ENCODE results near the gene ZNF175.

The ZNF175 gene

DNA sequence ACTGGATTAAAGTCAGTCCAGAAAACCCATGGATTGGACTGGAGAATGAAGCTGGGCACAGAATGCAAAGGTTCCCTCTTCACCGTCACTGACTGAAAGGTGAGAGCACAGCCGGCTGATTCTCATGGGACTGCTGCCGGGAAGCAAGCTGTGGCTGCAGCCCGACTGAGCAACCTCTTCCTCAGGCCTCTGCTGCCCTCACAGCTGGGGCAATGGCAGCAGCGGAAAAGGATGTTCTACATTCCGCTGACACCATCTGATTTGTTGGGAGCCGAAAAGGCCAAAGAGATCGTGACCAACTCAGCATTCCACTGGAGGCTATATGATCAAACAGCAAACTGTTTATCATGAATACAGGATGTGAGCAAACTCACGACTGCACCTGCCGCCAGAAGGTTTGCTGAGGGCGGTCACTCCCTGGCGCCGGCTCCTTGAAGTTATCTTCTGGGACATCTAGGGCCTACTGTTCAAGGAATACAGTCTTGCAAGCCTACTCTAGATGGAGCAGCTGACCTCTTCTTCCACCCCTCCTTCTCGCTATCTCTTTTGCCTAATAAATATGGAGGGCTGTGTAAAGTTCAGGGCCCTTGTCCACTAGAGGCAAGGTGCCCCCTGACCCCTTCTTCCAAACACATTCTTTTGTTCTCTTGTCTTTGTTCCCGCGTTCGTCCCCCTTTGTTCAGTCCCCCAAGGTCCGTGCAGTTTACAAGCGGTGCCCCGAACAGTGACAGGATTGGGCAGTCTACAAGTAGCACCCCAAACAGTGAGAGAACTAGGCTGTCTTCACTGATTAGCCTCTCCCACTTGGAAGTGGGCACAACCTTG lies 20.0 kb upstream of the ZNF175 start:
- no peak for DNase-seq

DNA sequence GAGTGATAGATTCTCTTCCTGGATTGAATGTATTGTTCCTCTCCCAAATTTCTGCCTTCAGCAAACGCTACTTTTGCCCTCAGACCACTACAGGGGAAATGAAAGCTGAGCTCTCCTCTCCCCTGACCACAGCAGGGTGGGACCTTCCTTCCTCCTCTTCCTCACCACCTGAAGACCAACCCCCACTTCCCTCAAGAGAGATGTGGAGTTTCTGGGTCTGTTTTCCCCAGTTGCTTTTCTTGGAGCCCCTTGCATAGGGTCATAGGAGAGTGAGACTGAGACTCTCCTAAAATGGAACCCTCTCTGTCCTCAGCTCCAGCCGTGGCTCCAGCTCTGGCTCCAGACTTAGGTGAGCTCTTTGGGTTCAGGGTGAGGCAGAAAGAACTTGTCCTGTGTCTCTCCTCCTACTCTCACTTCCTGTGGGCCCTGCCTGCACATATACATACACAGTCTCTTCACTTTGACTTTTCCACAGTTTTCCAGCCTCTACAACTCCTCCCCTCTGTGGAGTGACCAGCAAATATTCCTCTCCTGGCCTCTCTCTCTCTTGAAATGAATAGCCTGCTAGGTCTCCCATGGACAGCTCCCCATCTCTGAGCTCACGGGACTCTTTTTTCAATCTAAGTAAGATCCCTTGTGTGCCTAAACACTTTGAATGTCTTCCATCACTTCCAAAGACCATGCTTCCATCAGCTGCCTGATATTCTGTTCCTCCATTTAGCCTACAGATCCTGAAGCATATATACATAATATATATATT lies 19.2 kb upstream of the ZNF175 start:
- no peak for DNase-seq

DNA sequence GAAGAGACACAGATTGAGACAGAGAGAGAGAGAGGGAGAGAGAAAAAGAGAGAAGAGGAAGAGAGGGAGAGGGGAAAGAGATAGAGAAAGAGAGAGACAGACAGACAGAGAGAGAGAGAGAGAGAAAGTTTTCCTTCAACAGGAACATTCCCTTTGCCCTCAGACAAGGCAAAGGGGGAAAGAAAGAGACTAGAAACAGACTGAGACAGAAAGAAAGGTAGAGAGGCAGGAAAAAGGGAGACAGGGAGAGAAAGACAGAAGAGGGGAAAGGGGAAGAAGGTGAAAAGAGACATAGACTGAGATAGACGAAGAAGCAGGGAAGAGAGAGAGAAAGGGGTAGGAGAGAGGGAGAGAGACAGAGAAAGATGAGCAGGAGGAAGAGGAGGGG lies 18.5 kb upstream of the ZNF175 start:
- no peak for DNase-seq

DNA sequence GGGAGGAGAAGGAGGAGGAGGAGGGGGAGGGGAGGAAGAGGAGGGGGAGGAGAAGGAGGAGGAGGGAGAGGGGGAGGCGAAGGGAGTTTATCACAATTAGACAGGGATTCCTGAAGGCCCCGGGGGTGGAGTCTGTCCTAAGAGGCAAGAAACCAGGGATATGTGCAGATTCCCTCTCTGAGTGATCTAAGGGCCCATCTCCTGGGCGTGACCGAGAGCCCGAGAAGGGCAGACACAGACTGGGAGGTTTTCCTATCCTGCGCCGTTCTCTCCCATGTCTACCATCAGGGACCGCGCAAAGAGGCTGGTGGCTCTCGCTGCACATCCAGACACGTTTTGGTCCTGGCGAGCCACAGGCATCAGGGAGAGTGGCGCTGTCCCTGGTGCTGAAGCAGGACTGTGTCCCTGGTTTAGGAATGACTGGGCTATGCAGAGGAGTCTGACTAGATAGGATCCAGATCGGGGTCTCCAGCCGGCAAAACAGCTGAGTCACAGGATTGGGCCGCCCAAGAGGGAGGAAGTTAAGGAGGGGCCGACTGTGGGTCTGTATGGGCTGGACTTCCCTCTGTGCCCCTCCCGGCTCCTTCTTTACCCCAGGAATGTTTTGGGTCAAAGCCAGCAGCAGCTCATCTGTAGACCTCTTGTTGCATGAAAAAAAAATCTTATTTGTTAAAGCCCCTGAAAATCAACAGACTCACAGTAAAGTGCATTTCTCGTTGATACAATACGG lies 17.9 kb upstream of the ZNF175 start:
- DNase-seq: no peak

DNA sequence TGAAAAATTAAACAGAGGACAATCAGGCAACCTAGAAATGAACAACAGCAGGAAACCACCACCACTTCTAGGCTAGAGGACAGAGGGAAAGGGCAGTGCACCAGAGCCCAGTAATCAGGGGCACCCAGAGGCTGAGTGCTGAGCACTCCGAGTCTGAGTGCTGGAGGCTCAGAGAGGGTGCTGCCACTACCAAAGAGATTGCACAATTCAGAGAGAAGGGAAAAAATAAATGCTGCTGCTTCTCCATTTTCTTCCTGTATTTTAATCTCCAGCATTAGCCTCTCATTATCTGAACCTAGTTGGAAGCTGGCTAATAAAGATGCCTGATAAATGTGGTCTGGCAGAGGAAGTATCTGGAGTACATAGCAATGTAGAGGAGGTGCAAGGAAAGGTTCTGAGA lies 11.8 kb upstream of the ZNF175 start:
- DNase-seq: no peak

DNA sequence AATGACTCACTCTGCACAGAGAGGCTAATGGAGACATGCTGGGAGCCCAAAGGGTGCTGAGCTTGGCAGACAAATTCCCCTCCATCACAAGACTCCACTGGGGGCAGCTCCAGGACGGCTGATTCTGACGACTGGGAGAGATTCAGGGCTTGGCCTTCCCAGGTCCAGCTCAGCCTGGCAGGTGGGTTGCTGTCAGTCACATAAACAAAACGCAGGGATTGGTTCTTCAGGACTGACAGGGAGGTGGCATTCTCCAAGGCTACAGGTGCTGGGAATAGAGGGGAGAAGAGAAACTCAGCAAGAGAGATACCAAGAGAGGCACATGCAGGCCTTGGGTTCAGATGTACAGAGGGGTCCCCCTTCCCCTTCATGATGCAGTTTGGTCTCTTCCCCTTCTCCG lies 10.7 kb upstream of the ZNF175 start:
- DNase-seq: no peak

DNA sequence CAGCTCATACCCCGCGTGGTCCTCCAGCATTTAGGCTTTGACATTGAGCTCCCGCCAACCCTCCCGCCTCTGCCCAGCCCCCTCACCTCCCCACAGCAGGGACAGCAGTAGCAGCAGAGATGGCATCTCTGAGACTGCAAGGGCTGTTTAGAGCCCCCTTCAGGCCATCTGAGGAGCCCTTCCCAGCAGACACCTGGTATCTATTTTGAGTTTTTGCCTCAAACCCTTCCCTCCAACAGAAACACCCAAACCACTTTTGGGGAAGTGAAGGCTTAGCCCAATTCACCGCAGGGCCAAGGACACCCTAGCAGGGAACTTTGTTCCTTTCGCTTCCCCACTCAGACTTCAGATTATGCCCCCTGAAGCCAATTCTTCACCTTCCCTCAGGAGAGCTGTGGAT lies 6.3 kb upstream of the ZNF175 start:
- no peak for DNase-seq

DNA sequence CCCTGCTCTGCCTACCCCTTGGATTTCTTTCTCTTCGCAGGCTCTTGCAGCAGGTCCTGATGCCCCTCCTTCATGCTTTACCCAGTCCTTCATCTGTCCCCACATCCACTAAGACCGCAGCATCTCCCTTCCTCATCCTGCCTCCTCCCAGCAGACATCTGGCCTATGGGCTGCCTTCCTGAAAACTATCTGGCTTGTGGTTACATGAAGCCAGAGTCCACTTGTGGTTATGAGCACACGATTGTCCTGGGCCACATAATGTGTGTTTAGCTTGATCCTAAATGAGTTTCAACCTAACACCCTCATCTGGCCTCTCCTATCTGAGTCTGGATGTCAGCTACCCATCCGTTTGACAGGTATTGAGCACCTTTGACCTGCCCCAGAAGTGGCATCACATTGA lies 5.5 kb upstream of the ZNF175 start:
- DNase-seq: no peak

DNA sequence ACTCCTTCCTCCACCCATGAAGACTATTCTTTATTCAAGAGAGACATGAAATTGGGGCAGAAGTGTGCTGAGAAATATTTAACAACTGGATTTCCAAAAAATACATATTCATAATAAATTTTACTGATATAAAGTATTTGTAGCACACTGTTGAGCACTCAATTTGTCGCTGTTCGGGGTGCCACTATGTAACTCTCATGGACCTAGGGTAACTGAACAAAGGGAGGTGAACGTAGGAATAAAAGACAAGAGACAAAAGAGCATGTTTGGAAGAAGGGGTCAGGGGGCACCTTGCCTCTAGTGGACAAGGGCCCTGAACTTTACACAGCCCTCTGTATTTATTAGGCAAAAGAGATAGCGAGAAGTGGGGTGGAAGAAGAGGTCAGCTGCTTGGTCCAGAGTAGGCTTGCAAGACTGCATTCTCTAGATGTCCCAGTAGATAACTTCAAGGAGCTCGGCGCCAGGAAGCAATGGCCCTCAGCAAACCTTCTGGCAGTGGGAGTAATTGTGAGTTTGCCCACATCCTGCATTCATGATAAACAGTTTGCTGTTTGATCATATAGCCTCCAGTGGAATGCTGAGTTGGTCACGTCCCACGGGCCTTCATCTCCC lies 4.5 kb upstream of the ZNF175 start:
- no peak for DNase-seq

DNA sequence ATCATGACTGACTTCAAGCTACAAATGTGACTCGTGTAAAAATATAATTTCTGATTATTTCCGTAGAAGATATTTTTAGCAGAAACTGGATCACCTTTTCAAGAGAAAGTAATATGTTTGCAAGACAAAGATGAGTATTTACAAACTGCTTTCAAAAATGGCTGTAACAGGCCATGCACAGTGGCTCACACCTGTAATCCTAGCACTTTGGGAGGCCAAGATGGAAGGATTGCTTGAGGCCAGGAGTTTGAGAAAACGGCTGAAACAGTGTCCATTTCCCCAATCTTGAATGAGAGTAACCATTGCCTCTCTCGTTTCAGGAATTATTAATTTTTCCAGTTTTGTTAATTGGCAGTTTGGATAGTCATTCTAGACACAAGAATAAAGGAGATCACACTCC lies 3.5 kb upstream of the ZNF175 start:
- DNase-seq: no peak

DNA sequence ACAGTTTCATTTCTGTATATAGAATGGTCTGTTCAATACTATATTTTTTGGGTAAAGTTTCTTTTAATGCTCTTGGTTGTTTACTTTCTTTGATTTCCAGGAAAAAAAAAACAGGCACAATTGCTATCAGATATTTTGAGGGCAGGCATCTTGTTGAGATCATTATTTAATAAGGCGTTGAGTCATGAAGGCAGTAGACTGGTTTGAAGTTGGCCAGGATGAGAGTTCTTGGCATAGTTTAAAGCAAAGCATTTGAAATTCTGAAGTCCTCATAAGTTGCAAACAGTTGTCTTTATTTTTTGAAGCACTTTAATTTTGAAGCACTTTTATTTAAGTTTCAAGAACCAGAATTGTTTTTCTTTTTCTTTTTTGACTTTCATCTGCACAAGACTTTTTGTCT lies 2.6 kb upstream of the ZNF175 start:
- DNase-seq: no peak

DNA sequence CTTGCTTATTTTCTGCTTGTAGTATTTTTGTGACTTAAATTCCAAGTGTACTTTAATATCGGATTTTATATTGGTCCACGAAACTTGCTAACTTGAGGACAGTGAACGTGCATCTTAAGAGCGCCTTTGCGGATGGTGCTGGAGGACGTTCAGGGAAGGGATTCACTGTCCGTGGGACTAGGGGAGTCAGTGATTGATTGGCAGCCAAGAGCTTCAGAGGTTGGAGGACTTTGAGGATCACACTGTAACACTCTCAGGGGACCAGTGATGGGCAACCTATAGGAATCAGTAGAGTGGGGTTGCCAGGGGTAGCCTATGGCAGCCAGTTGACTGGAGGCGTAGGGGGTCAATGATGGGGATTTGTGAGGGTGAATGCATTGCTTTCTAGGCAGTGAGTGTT lies 516 bp downstream of the ZNF175 start:
- no peak for DNase-seq

DNA sequence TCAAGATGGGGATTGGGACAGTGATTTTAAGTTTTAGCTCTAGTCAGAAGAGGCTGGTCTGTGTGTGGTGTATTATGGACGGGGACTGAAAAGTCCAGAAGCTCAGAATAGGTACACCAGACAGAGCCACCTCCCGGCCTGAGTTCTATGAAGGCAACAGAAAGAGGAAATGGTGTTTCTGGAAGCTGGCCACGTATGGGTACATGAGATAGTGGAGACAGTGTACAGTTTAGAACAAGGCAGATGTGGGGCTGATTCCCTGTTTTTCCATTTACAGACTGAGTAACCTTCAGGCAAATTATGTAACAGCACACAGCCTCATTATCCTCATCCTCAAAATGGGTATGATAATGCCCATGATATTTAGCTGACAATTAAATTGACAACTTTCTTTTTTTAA lies 1.3 kb downstream of the ZNF175 start:
- no peak for DNase-seq

DNA sequence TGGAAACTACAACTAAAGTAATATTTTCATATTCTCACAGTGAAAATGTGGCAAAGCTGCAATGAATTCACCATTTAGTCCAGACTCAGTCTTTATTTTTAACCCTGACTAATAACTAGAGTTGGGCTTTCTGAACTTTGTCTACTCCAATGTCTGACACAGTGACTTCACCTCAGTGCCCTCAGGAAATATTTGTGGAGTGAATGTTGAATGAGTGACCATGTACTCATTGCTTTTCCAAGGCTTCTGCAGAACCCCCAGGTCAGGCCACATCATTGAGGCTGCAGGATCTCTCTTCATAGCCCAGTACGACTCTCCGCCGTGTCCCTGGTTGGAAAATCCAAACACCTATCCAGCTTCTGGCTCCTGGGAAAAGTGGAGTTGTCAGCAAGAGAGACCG lies 1.8 kb downstream of the ZNF175 start:
- no peak for DNase-seq

DNA sequence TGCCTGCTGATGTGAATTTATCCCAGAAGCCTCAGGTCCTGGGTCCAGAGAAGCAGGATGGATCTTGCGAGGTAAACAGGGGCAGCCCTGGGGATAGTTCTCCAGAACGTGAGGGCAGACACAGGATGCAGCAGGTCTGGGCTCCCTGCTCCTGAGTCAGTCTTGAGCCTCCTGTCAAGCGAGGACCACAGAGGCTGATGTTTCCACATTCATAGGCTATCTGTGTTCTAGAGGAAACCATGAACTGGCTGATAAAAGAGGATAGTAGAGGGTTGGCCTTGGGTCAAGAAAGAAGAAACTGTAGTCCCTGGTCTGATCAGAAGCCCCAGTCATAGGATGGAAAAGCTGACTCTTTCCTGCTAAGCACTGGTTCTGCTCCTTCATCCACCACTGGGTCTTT lies 2.2 kb downstream of the ZNF175 start:
- DNase-seq: no peak

DNA sequence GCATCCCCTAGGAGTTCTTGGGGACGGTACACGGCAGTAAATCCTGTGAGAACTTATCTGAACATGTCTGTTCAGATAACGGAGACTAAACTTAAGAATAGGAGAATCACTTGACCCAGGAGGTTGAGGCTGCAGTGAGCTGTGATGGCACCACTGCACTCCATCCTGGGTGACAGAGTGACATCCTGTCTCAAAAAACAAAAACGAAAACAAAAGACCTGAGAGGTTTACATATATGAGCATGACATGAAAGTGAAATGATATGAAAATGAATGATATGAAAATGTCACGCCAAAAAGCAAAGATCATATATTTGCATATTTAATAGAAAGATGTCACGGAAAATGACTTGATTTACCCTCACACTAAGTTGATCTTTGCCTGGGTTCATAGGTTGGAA lies 5.8 kb downstream of the ZNF175 start:
- no peak for DNase-seq

DNA sequence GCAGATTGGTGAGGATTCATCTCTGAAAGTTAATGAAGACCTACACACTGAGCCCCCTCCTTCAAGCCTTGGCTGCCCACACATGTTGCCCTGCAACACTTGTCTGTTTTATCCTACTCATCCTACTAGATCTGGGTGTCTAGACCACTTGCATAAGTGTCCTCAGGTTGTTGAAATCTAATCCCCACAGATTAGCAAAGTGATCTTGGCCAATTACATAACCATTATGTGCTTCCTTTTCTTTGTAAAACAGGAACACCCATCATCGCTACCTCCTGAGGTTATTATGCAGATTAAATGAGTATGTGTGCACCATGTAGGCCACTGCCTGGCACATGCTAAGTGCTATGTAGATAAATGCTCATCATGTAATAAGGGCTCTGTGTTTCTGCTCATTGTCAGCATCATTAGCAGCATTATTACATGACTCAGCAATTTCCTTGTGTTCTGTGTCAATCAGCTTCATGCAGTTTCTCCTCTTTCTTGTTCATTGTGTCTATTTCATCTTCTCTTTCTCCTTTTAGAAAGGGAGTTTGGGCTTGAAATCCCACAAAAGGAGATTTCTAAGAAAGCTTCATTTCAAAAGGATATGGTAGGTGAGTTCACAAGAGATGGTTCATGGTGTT lies 15.1 kb downstream of the ZNF175 start:
- no peak for DNase-seq

DNA sequence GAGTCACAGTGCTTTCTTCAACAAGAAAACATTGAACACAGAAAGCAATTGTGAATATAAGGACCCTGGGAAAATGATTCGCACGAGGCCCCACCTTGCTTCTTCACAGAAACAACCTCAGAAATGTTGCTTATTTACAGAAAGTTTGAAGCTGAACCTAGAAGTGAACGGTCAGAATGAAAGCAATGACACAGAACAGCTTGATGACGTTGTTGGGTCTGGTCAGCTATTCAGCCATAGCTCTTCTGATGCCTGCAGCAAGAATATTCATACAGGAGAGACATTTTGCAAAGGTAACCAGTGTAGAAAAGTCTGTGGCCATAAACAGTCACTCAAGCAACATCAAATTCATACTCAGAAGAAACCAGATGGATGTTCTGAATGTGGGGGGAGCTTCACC lies 15.7 kb downstream of the ZNF175 start:
- DNase-seq: no peak

DNA sequence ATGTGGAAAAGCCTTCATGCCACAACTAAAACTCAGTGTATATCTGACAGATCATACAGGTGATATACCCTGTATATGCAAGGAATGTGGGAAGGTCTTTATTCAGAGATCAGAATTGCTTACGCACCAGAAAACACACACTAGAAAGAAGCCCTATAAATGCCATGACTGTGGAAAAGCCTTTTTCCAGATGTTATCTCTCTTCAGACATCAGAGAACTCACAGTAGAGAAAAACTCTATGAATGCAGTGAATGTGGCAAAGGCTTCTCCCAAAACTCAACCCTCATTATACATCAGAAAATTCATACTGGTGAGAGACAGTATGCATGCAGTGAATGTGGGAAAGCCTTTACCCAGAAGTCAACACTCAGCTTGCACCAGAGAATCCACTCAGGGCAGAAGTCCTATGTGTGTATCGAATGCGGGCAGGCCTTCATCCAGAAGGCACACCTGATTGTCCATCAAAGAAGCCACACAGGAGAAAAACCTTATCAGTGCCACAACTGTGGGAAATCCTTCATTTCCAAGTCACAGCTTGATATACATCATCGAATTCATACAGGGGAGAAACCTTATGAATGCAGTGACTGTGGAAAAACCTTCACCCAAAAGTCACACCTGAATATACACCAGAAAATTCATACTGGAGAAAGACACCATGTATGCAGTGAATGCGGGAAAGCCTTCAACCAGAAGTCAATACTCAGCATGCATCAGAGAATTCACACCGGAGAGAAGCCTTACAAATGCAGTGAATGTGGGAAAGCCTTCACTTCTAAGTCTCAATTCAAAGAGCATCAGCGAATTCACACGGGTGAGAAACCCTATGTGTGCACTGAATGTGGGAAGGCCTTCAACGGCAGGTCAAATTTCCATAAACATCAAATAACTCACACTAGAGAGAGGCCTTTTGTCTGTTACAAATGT lies 16.4 kb downstream of the ZNF175 start:
- no peak for DNase-seq

DNA sequence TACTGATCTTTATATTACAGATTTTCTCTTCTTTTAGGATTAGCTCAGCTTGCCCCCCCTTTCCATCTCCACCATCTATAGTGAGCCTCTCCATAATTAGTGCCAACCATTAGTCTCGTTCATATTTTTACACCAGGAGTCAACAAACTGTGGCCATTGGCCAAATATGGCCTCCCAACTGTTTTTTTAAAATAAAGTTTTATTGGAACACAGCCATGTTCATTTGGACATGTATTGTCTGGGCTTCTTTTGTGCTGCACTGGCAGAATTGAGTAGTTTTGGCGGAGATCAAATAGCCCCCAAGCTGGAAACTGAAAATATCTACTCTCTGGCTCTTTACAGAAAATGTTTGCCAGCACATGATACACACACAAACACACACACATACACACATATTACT lies 18.4 kb downstream of the ZNF175 start:
- no peak for DNase-seq

DNA sequence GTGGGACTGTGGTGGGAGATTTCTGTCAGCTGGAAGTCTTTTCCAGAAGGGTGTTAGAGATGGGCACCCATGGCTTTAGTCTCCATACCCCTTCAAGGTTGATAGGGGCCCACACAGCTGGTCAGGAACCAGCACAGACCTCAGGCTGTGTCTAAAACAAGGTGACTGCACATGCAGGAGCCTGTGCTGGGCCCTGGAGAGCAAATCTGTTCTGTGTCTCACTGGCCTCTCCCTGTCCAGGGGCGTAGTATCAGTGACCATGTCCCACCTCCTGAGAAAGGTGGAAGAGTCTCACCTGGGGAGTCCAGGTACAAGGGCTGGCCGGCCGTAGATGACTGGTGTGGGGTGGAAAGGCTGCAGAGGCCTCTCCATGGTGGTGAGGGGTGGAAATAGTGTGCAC lies 19.4 kb downstream of the ZNF175 start:
- no peak for DNase-seq

DNA sequence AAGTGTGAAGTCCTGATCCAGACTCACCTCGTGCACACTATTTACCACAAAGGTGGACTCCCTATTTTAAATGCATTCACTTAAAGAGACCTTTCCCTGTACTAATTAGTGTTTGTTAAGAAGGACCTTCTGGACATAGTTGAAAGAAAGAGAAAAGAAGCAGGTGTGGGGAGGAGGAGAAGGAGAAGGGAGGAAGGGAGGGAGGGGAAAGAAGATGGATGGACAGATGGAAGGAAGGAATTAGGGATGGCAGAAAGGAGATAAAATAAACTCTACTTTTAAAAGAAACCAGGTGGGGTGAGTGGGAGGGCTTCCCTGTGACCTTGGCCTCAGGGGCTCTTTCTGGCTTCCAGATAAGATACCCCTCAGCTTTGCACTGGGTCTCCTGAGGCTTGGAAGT lies 21.4 kb downstream of the ZNF175 start:
- no peak for DNase-seq
